Fibroblast of lung (primary cell): ENCODE measurements around the gene PROB1. TPM values are rescaled to one million over a fixed set of nuclear protein-coding genes. Genes with fewer than 3 reads are reported as not detected.

Source experiments
- DNase-seq, 2 donors: peaks; one replicate each; pipeline versions ENCODE4 v3.0.0 to v3.0.0-alpha.2; 2010; ENCODE audit warnings: low read depth in 2 of 2
- H2AFZ ChIP-seq: 2 replicates; pipeline ENCODE4 v1.5.1; 2012; ENCODE audit warnings: low read length, control low read depth, inconsistent platforms
- H3K27ac ChIP-seq: 2 replicates; pipeline ENCODE4 v1.5.1; 2011; ENCODE audit warnings: low read length, control low read depth; ENCODE audit not compliant: insufficient read depth
- H3K27me3 ChIP-seq: 2 replicates; pipeline ENCODE4 v1.5.1; 2011; ENCODE audit warnings: mild to moderate bottlenecking, low read length; ENCODE audit not compliant: control insufficient read depth, insufficient read depth
- H3K36me3 ChIP-seq: 2 replicates; pipeline ENCODE4 v1.5.1; 2011; ENCODE audit warnings: low read length; ENCODE audit not compliant: control insufficient read depth, insufficient read depth
- H3K4me1 ChIP-seq: 2 replicates; pipeline ENCODE4 v1.5.1; 2011; ENCODE audit warnings: low read length; ENCODE audit not compliant: control insufficient read depth, insufficient read depth; ENCODE audit errors: extremely low read depth
- H3K4me2 ChIP-seq: 2 replicates; pipeline ENCODE4 v1.5.1; 2011; ENCODE audit warnings: low read length, control low read depth; ENCODE audit not compliant: insufficient read depth; ENCODE audit errors: extremely low read depth
- H3K4me3 ChIP-seq, 4 experiments: fragments of 200-600 bp in 1 of 4; sonication (generic) in 1 of 4; replicated peaks in 1 of 4; 2 replicates each; pipeline ENCODE4 v1.5.1; 2011 to 2016; ENCODE audit warnings: low read length in 4 of 4, low read depth in 3 of 4, mild to moderate bottlenecking in 3 of 4, control low read depth in 2 of 4, inconsistent platforms in 1 of 4, mixed read lengths in 1 of 4; ENCODE audit not compliant: insufficient read depth in 1 of 4; ENCODE audit errors: control extremely low read depth in 1 of 4
- H3K79me2 ChIP-seq: 2 replicates; pipeline ENCODE4 v1.5.1; 2012; ENCODE audit warnings: mild to moderate bottlenecking, low read length, inconsistent platforms; ENCODE audit not compliant: control insufficient read depth, insufficient read depth
- H3K9ac ChIP-seq: 2 replicates; pipeline ENCODE4 v1.5.1; 2011; ENCODE audit warnings: mild to moderate bottlenecking, low read length, control low read depth; ENCODE audit not compliant: insufficient read depth
- H3K9me3 ChIP-seq: 2 replicates; pipeline ENCODE4 v1.5.1; 2012; ENCODE audit warnings: low read depth, low read length; ENCODE audit not compliant: control insufficient read depth, insufficient read depth
- H4K20me1 ChIP-seq: 2 replicates; pipeline ENCODE4 v1.5.1; 2011; ENCODE audit warnings: low read length; ENCODE audit not compliant: control insufficient read depth, insufficient read depth; ENCODE audit errors: extremely low read depth
- CTCF ChIP-seq, 2 donors: IDR thresholded peaks in 1 of 2; conservative IDR thresholded peaks in 1 of 2; 1 replicate in 1 of 2; 2 replicates in 1 of 2; pipeline ENCODE4 v1.5.1; 2011 to 2012; ENCODE audit warnings: low read length in 2 of 2, control low read depth in 1 of 2, inconsistent platforms in 1 of 2, low read depth in 1 of 2, mild to moderate bottlenecking in 1 of 2
- EZH2 ChIP-seq: IDR thresholded peaks from 2 replicates; pipeline ENCODE4 v1.5.1; 2012; ENCODE audit warnings: low read length, control low read depth, mild to moderate bottlenecking; ENCODE audit errors: missing control alignments
- polyA plus RNA-seq, 2 donors: library from polyadenylated mRNA; depleted of rRNA in 1 of 2; stranded (reverse) in 1 of 2; unstranded in 1 of 2; fragments of >200 nt; gene quantifications; 2 replicates each; pipeline ENCODE4 v1.2.1, GENCODE V29; 2011 to 2012; ENCODE audit warnings: missing spikeins in 1 of 2
- total RNA-seq: library from RNA; depleted of rRNA; stranded (reverse); fragments of >200 nt; gene quantifications from 2 replicates; pipeline ENCODE4 v1.2.1, GENCODE V29; 2014

The PROB1 gene
- total and polyA plus RNA-seq, 2 donors (not counting 1 experiment from before 2014, with no cell fraction given), result 0.34 to 1.5 TPM

- no peak for DNase-seq
- TF ChIP-seq CTCF (conservative IDR thresholded peaks at IDR 0.05 in 1 of 2, IDR thresholded peaks at IDR 0.05 in 1 of 2; ENCODE audit: low read depth in 1 of 2, low read length in 2 of 2) (no peak), EZH2 (no peak)
- peak overlapping the region; percentile 21 for H3K27ac ChIP-seq
- peak overlapping the region; percentile 15 to 98 (median 72) for H3K4me3 ChIP-seq
- peak overlapping the region; percentile 59 for H2AFZ ChIP-seq
- H4K20me1 ChIP-seq, result no peaks in the 10 kb centered on the region
- peak overlapping the region; percentile 55 for H3K4me2 ChIP-seq
- peaks cover 40% of the 10 kb centered on the region for H3K79me2 ChIP-seq
- no peak overlapping the region for H3K9ac ChIP-seq
- no peaks in the 10 kb centered on the region for H3K27me3 ChIP-seq
- H3K9me3 ChIP-seq, result no peaks in the 10 kb centered on the region
- H3K36me3 ChIP-seq, result no peaks in the 10 kb centered on the region
- peaks cover 4% of the 10 kb centered on the region for H3K4me1 ChIP-seq
Observed at GRCh38 chr5:139341187-139341688, 53.7 kb downstream of the PROB1 start.

Other genes with a start within 250 kb of the PROB1 start
- gene SIL1, start 196.7 kb downstream of the PROB1 start, total RNA-seq, result 59.8 and 85.5 TPM in 2 replicates
- gene SIL1, start 196.7 kb downstream of the PROB1 start, polyA plus RNA-seq, result 52.6 and 66.4 TPM in 2 replicates
- 183 and 275 TPM in 2 replicates for gene MATR3, start 101.4 kb downstream of the PROB1 start, total RNA-seq
- gene MATR3, start 101.4 kb downstream of the PROB1 start, polyA plus RNA-seq, result 167 and 175 TPM in 2 replicates
- 59.0 and 68.1 TPM in 2 replicates for gene PAIP2, start 53.2 kb downstream of the PROB1 start, total RNA-seq
- 79.6 and 105 TPM in 2 replicates for gene PAIP2, start 53.2 kb downstream of the PROB1 start, polyA plus RNA-seq
- gene SLC23A1, start 11.8 kb downstream of the PROB1 start, total RNA-seq, result not detected in 2 replicates
- not detected in 2 replicates for gene SLC23A1, start 11.8 kb downstream of the PROB1 start, polyA plus RNA-seq
- gene MZB1, start 5.2 kb downstream of the PROB1 start, total RNA-seq, result 0.17 TPM in 1 of 2 replicates, not detected in the other
- gene MZB1, start 5.2 kb downstream of the PROB1 start, polyA plus RNA-seq, result not detected in 2 replicates
- gene SPATA24, start 9.0 kb upstream of the PROB1 start, total RNA-seq, result 6.4 and 7.4 TPM in 2 replicates
- gene SPATA24, start 9.0 kb upstream of the PROB1 start, polyA plus RNA-seq, result 5.3 and 5.6 TPM in 2 replicates
- 12.6 and 13.6 TPM in 2 replicates for gene DNAJC18, start 44.4 kb upstream of the PROB1 start, total RNA-seq
- 9.4 and 14.6 TPM in 2 replicates for gene DNAJC18, start 44.4 kb upstream of the PROB1 start, polyA plus RNA-seq
- not detected in 2 replicates for gene ECSCR, start 67.6 kb upstream of the PROB1 start, total RNA-seq
- 0.18 and 0.24 TPM in 2 replicates for gene ECSCR, start 67.6 kb upstream of the PROB1 start, polyA plus RNA-seq
- not detected in 2 replicates for gene SMIM33, start 75.9 kb upstream of the PROB1 start, total RNA-seq
- not detected in 2 replicates for gene SMIM33, start 75.9 kb upstream of the PROB1 start, polyA plus RNA-seq
- 35.7 and 70.2 TPM in 2 replicates for gene STING1, start 87.7 kb upstream of the PROB1 start, total RNA-seq
- gene STING1, start 87.7 kb upstream of the PROB1 start, polyA plus RNA-seq, result 70.9 and 78.4 TPM in 2 replicates
- gene UBE2D2, start 166.2 kb upstream of the PROB1 start, total RNA-seq, result 49.1 and 62.9 TPM in 2 replicates
- gene UBE2D2, start 166.2 kb upstream of the PROB1 start, polyA plus RNA-seq, result 52.9 and 56.5 TPM in 2 replicates